ENCODE data around the gene MTPN.

DNA sequence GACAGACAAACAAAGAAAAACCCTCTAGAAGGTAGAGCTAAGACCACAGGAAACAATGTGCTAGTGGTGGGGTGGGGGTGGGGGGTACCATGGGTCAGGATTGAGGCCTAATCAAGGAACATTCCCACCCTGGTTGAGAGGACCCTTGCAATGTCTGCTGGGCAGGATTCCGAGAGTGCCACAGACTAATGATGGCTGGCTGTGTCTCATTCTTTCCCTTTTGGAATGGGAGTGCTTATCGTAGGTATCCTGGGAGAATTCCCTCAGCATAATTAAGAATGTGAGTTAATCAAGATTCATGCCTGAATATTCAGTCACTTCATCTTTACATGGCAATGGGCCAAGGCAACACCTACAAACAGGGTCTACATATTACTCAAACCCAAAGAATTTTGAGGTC lies 14.7 kb upstream of the MTPN start:
- TF ChIP-seq, protein P1, sequence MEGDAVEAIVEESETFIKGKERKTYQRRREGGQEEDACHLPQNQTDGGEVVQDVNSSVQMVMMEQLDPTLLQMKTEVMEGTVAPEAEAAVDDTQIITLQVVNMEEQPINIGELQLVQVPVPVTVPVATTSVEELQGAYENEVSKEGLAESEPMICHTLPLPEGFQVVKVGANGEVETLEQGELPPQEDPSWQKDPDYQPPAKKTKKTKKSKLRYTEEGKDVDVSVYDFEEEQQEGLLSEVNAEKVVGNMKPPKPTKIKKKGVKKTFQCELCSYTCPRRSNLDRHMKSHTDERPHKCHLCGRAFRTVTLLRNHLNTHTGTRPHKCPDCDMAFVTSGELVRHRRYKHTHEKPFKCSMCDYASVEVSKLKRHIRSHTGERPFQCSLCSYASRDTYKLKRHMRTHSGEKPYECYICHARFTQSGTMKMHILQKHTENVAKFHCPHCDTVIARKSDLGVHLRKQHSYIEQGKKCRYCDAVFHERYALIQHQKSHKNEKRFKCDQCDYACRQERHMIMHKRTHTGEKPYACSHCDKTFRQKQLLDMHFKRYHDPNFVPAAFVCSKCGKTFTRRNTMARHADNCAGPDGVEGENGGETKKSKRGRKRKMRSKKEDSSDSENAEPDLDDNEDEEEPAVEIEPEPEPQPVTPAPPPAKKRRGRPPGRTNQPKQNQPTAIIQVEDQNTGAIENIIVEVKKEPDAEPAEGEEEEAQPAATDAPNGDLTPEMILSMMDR (IDR thresholded peaks at IDR 0.05) = no peak
- no peak for TF ChIP-seq EP300 (IDR thresholded peaks at IDR 0.05)
- no peak for TF ChIP-seq POLR2A (IDR thresholded peaks at IDR 0.05)

Data from gastroesophageal sphincter (tissue), 3 donors.